ENCODE results near the gene APRT.

DNA sequence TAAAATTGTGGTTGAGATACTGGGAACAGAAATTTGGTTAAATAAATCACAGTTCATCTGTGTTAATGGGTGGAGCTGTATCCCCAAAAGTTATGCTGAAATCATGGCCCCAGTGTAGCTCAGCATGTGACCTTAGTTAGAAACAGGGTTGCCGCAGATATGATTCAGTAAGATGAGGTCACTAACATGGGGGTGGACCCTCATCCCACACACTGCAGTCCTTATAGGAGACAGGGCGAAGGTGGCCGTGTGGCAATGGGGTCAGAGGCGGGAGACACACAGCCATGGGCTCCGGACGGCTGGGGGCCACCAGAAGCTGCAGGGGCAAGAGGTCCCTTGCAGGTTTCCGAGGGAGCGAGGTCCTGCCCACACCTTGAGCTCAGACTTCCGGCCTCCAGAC, 34.4 kb upstream of the APRT start:
- TF ChIP-seq, protein P1, sequence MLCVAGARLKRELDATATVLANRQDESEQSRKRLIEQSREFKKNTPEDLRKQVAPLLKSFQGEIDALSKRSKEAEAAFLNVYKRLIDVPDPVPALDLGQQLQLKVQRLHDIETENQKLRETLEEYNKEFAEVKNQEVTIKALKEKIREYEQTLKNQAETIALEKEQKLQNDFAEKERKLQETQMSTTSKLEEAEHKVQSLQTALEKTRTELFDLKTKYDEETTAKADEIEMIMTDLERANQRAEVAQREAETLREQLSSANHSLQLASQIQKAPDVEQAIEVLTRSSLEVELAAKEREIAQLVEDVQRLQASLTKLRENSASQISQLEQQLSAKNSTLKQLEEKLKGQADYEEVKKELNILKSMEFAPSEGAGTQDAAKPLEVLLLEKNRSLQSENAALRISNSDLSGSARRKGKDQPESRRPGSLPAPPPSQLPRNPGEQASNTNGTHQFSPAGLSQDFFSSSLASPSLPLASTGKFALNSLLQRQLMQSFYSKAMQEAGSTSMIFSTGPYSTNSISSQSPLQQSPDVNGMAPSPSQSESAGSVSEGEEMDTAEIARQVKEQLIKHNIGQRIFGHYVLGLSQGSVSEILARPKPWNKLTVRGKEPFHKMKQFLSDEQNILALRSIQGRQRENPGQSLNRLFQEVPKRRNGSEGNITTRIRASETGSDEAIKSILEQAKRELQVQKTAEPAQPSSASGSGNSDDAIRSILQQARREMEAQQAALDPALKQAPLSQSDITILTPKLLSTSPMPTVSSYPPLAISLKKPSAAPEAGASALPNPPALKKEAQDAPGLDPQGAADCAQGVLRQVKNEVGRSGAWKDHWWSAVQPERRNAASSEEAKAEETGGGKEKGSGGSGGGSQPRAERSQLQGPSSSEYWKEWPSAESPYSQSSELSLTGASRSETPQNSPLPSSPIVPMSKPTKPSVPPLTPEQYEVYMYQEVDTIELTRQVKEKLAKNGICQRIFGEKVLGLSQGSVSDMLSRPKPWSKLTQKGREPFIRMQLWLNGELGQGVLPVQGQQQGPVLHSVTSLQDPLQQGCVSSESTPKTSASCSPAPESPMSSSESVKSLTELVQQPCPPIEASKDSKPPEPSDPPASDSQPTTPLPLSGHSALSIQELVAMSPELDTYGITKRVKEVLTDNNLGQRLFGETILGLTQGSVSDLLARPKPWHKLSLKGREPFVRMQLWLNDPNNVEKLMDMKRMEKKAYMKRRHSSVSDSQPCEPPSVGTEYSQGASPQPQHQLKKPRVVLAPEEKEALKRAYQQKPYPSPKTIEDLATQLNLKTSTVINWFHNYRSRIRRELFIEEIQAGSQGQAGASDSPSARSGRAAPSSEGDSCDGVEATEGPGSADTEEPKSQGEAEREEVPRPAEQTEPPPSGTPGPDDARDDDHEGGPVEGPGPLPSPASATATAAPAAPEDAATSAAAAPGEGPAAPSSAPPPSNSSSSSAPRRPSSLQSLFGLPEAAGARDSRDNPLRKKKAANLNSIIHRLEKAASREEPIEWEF (IDR thresholded peaks at IDR 0.05; ENCODE audit: insufficient replicate concordance, low read depth, low read length): no peak
- TF ChIP-seq MYC (IDR thresholded peaks at IDR 0.05; ENCODE audit: insufficient read depth, insufficient read length, insufficient replicate concordance, low read length, severe bottlenecking) (no peak), EZH2 (IDR thresholded peaks at IDR 0.05; ENCODE audit: borderline replicate concordance, control insufficient read depth, low read depth, low read length) (no peak), TAF1 (IDR thresholded peaks at IDR 0.05; ENCODE audit: borderline replicate concordance, low read depth, low read length) (no peak), RCOR1 (conservative IDR thresholded peaks at IDR 0.05; ENCODE audit: low read depth, low read length) (no peak), CHD1 (IDR thresholded peaks at IDR 0.05; ENCODE audit: low read depth, low read length) (no peak), USF2 (IDR thresholded peaks at IDR 0.05; ENCODE audit: borderline replicate concordance, low read depth, low read length) (no peak), SIN3A (IDR thresholded peaks at IDR 0.05; ENCODE audit: low read depth, low read length) (no peak), TCF12 (IDR thresholded peaks at IDR 0.05; ENCODE audit: low read depth, low read length) (no peak), ESRRA (IDR thresholded peaks at IDR 0.05; ENCODE audit: low read length) (no peak), CREB1 (IDR thresholded peaks at IDR 0.05; ENCODE audit: low read depth) (no peak)
- TF ChIP-seq, protein P2, sequence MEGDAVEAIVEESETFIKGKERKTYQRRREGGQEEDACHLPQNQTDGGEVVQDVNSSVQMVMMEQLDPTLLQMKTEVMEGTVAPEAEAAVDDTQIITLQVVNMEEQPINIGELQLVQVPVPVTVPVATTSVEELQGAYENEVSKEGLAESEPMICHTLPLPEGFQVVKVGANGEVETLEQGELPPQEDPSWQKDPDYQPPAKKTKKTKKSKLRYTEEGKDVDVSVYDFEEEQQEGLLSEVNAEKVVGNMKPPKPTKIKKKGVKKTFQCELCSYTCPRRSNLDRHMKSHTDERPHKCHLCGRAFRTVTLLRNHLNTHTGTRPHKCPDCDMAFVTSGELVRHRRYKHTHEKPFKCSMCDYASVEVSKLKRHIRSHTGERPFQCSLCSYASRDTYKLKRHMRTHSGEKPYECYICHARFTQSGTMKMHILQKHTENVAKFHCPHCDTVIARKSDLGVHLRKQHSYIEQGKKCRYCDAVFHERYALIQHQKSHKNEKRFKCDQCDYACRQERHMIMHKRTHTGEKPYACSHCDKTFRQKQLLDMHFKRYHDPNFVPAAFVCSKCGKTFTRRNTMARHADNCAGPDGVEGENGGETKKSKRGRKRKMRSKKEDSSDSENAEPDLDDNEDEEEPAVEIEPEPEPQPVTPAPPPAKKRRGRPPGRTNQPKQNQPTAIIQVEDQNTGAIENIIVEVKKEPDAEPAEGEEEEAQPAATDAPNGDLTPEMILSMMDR (IDR thresholded peaks at IDR 0.05 in 2 of 3, conservative IDR thresholded peaks at IDR 0.05 in 1 of 3; ENCODE audit: control insufficient read depth in 2 of 3, extremely low read depth in 1 of 3, insufficient read depth in 1 of 3, low read depth in 3 of 3, low read length in 3 of 3): no peak

All from GM12878 (cell line).